Endothelial cell of umbilical vein (primary cell): ENCODE results near the gene G3BP2. TPM values are rescaled to one million over a fixed set of nuclear protein-coding genes. Genes with fewer than 3 reads are reported as not detected.

Source experiments
- BruUV-seq: library from RNA; stranded (reverse); fragments of 400-500 nt; replicated peaks from 2 replicates; lab custom pipeline; 2021; lab: Mats Ljungman, UMichigan
- CTCF ChIA-PET: fragments of 300-600, 350-600 bp; sonication (Branson Sonifier 250); formaldehyde crosslinking; loops from one replicate; lab custom pipeline; 2021; ENCODE audit warnings: antibody characterized with exemption, inconsistent platforms; lab: Charles Lee
- POLR2A ChIA-PET: fragments of 300-600, 350-600 bp; sonication (Branson Sonifier 250); formaldehyde crosslinking; loops from one replicate; lab custom pipeline; 2021; ENCODE audit warnings: antibody characterized with exemption, inconsistent platforms; lab: Charles Lee
- DNase-seq: peaks from one replicate; pipeline ENCODE4 v3.0.0-alpha.2; 2011; ENCODE audit warnings: low read depth, low spot score
- FAIRE-seq: peaks from 2 replicates; lab custom pipeline; 2011; peaks lifted over from hg19 to GRCh38; lab: Jason Lieb, UNC
- H2AFZ ChIP-seq: 2 replicates; pipeline ENCODE4 v1.6.0; 2012; ENCODE audit warnings: low read depth, low read length, control low read depth, inconsistent platforms
- H3K27ac ChIP-seq: 2 replicates; pipeline ENCODE4 v1.5.1; 2011; ENCODE audit warnings: low read depth, mild to moderate bottlenecking, control low read depth, low read length, moderate library complexity; ENCODE audit not compliant: insufficient read depth
- H3K27me3 ChIP-seq, 2 experiments: 2 replicates each; pipeline versions ENCODE4 v1.6.0 to v1.6.1; 2011; ENCODE audit warnings: low read length in 2 of 2, mixed read lengths in 1 of 2; ENCODE audit not compliant: control insufficient read depth in 2 of 2, insufficient read depth in 2 of 2
- H3K36me3 ChIP-seq, 2 experiments: 2 replicates in 1 of 2; 3 replicates in 1 of 2; pipeline ENCODE4 v1.5.1; 2011; ENCODE audit warnings: low read length in 2 of 2, mild to moderate bottlenecking in 1 of 2, moderate library complexity in 1 of 2; ENCODE audit not compliant: control insufficient read depth in 2 of 2, insufficient read depth in 2 of 2; ENCODE audit errors: extremely low read depth in 1 of 2
- H3K4me1 ChIP-seq: 3 replicates; pipeline ENCODE4 v1.5.1; 2011; ENCODE audit warnings: mild to moderate bottlenecking, low read length; ENCODE audit not compliant: control insufficient read depth, insufficient read depth; ENCODE audit errors: extremely low read depth
- H3K4me2 ChIP-seq: 2 replicates; pipeline ENCODE4 v1.6.1; 2011; ENCODE audit warnings: low read length, control low read depth, mixed read lengths; ENCODE audit not compliant: insufficient read depth
- H3K4me3 ChIP-seq, 3 experiments: fragments of 200-600 bp in 1 of 3; sonication (generic), shearing (Covaris generic) in 1 of 3; replicated peaks in 1 of 3; 2 replicates each; pipeline ENCODE4 v1.5.1; 2011 to 2016; ENCODE audit warnings: control low read depth in 3 of 3, low read length in 3 of 3, mild to moderate bottlenecking in 2 of 3, inconsistent platforms in 1 of 3, low read depth in 1 of 3, moderate library complexity in 1 of 3; ENCODE audit not compliant: insufficient read depth in 1 of 3
- H3K79me2 ChIP-seq: 2 replicates; pipeline ENCODE4 v1.6.0; 2012; ENCODE audit warnings: low read length, inconsistent platforms; ENCODE audit not compliant: control insufficient read depth, insufficient read depth
- H3K9ac ChIP-seq: replicated peaks from 2 replicates; pipeline ENCODE3; 2011; ENCODE audit warnings: low read length, control low read depth; ENCODE audit not compliant: insufficient read depth; ENCODE audit errors: extremely low read depth
- H3K9me1 ChIP-seq: replicated peaks from 3 replicates; pipeline ENCODE4 v1.6.0; 2011; ENCODE audit warnings: mild to moderate bottlenecking, low read length; ENCODE audit not compliant: control insufficient read depth, insufficient read depth; ENCODE audit errors: extremely low read depth
- H3K9me3 ChIP-seq: replicated peaks from 2 replicates; pipeline ENCODE4 v1.5.1; 2012; ENCODE audit warnings: low read length, inconsistent platforms; ENCODE audit not compliant: control insufficient read depth, insufficient read depth
- H4K20me1 ChIP-seq: replicated peaks from 2 replicates; pipeline ENCODE3; 2011; ENCODE audit warnings: mild to moderate bottlenecking, low read length; ENCODE audit not compliant: control insufficient read depth, insufficient read depth; ENCODE audit errors: extremely low read depth
- EZH2 ChIP-seq: IDR thresholded peaks from 2 replicates; pipeline ENCODE4 v1.6.1; 2012; ENCODE audit warnings: borderline replicate concordance, low read depth, mild to moderate bottlenecking, moderate library complexity, low read length, inconsistent platforms; ENCODE audit not compliant: severe bottlenecking
- FOS ChIP-seq: IDR thresholded peaks from 2 replicates; pipeline ENCODE4 v1.6.1; 2011; ENCODE audit warnings: mild to moderate bottlenecking, low read length, moderate library complexity, borderline replicate concordance; ENCODE audit not compliant: insufficient read depth
- GATA2 ChIP-seq: IDR thresholded peaks from 2 replicates; pipeline ENCODE4 v1.7.0; 2011; ENCODE audit warnings: low read depth, mild to moderate bottlenecking, moderate library complexity, mixed read lengths, low read length; ENCODE audit not compliant: insufficient read length, insufficient read depth
- JUN ChIP-seq: IDR thresholded peaks from 2 replicates; pipeline ENCODE4 v1.6.1; 2011; ENCODE audit warnings: borderline replicate concordance, low read depth; ENCODE audit not compliant: insufficient read length, insufficient read depth
- MYC ChIP-seq: IDR thresholded peaks from one replicate; pipeline ENCODE4 v1.6.1; 2011; ENCODE audit warnings: mild to moderate bottlenecking, low read depth, low read length
- POLR2A ChIP-seq: IDR thresholded peaks from 2 replicates; pipeline ENCODE4 v1.6.1; 2012; ENCODE audit warnings: low read depth, mild to moderate bottlenecking, control low read depth, low read length
- POLR2AphosphoS5 ChIP-seq: IDR thresholded peaks from 2 replicates; pipeline ENCODE4 v1.6.1; 2012; ENCODE audit warnings: low read depth, mild to moderate bottlenecking, control low read depth, low read length, moderate library complexity; ENCODE audit not compliant: insufficient read depth
- dilution Hi-C: fragments of 300-500 bp; cut with MboI; formaldehyde crosslinking; loops from one replicate; pipeline ENCODE4 v1.15.0; 2019; ENCODE audit warnings: low sequenced_read_pairs; ENCODE audit not compliant: extremely low pct_ligation_motif_present
- intact Hi-C: fragments of 100-400 bp; cut with micrococcal nuclease; formaldehyde crosslinking; loops from one replicate; pipeline ENCODE4 v1.10.0; 2022
- polyA plus RNA-seq, 4 experiments: library from polyadenylated mRNA; depleted of rRNA in 3 of 4; stranded (reverse) in 3 of 4; unstranded in 1 of 4; fragments of >200 nt; gene quantifications; 2 replicates each; pipeline versions ENCODE4 v1.2.1 to v1.2.3, GENCODE V29; 2011 to 2012; ENCODE audit warnings: missing spikeins in 1 of 4
- total RNA-seq: library from RNA; stranded (reverse); gene quantifications from 2 replicates; pipeline ENCODE4 v1.2.3, GENCODE V29; 2021
- TF ChIP-seq, protein P1 (sequence below): IDR thresholded peaks from 2 replicates; pipeline ENCODE4 v1.6.1; 2011; ENCODE audit not compliant: insufficient read depth, insufficient read length
- TF ChIP-seq, protein P2 (sequence below), 2 donors: IDR thresholded peaks; 1 replicate in 1 of 2; 2 replicates in 1 of 2; pipeline ENCODE4 v1.5.1; 2011; ENCODE audit warnings: low read length in 2 of 2, mild to moderate bottlenecking in 2 of 2, moderate library complexity in 2 of 2, control low read depth in 1 of 2, inconsistent platforms in 1 of 2, low read depth in 1 of 2; ENCODE audit not compliant: insufficient read depth in 1 of 2; ENCODE audit errors: extremely low read depth in 1 of 2

Gene G3BP2
- total and polyA plus RNA-seq, 2 donors (not counting 3 experiments of a cell fraction or from before 2014, with no cell fraction given): 61.1 to 180 TPM

DNA sequence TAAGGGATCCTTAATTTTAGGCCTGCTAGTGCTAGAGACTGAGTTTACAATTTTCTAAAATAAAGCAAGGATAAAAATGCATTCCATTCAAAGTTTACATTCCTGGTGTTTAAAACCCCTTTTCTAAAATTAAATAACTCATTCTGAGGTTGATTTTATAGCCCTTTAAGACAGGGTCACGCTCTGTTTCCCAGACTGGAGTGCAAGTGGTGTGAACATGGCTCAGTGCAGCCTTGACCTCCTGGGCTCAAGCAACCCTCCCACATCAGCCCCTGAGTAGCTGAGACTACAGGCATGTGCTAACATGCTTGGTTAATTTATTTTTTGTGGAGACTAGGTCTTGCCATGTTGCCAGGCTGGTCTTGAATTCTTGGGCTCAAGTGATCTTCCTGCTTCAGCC is 36.0 kb downstream of the G3BP2 start:
- H3K4me3 ChIP-seq: no peak overlapping the region
- H3K9ac ChIP-seq: no peak overlapping the region
- intact Hi-C loops: no loop called here
- H3K9me1 ChIP-seq: no peaks in the 10 kb centered on the region
- no peaks in the 10 kb centered on the region for H3K27me3 ChIP-seq
- H3K27ac ChIP-seq: no peak overlapping the region
- DNase-seq (no peak), FAIRE-seq (no peak)
- H3K4me1 ChIP-seq: no peaks in the 10 kb centered on the region
- dilution Hi-C loops: no loop called here
- no peaks in the 10 kb centered on the region for H3K9me3 ChIP-seq
- no peaks in the 10 kb centered on the region for H4K20me1 ChIP-seq
- H3K4me2 ChIP-seq: no peak overlapping the region
- TF ChIP-seq JUN (no peak), MYC (no peak), POLR2A (no peak), EZH2 (no peak), FOS (no peak), POLR2AphosphoS5 (no peak), GATA2 (no peak)
- TF ChIP-seq, protein P1, sequence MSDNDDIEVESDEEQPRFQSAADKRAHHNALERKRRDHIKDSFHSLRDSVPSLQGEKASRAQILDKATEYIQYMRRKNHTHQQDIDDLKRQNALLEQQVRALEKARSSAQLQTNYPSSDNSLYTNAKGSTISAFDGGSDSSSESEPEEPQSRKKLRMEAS: no peak
- TF ChIP-seq, protein P2, sequence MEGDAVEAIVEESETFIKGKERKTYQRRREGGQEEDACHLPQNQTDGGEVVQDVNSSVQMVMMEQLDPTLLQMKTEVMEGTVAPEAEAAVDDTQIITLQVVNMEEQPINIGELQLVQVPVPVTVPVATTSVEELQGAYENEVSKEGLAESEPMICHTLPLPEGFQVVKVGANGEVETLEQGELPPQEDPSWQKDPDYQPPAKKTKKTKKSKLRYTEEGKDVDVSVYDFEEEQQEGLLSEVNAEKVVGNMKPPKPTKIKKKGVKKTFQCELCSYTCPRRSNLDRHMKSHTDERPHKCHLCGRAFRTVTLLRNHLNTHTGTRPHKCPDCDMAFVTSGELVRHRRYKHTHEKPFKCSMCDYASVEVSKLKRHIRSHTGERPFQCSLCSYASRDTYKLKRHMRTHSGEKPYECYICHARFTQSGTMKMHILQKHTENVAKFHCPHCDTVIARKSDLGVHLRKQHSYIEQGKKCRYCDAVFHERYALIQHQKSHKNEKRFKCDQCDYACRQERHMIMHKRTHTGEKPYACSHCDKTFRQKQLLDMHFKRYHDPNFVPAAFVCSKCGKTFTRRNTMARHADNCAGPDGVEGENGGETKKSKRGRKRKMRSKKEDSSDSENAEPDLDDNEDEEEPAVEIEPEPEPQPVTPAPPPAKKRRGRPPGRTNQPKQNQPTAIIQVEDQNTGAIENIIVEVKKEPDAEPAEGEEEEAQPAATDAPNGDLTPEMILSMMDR (IDR thresholded peaks at IDR 0.05; ENCODE audit: extremely low read depth in 1 of 2, insufficient read depth in 1 of 2, low read depth in 1 of 2, low read length in 2 of 2): no peak
- POLR2A ChIA-PET: no interaction called here
- CTCF ChIA-PET: interaction anchor here (1.6 kb wide), 1 partner anchor 10 kb away, joined by 5 read pairs; no protein-coding TSS in a partner anchor
- H3K79me2 ChIP-seq: no peaks in the 10 kb centered on the region
- H3K36me3 ChIP-seq: no peaks in the 10 kb centered on the region
- no TSS peak for BruUV-seq
- H2AFZ ChIP-seq: no peak overlapping the region
